Activated CD4-positive, alpha-beta memory T cell treated with anti-CD3 and anti-CD28 coated beads for 36 hours (primary cell): Measurements from ENCODE around the gene DNASE1L3. TPM values are rescaled to one million over a fixed set of nuclear protein-coding genes. Genes with fewer than 3 reads are reported as not detected.

Experiments used
- CTCF ChIA-PET: fragments of 350-600 bp; sonication (Branson Sonifier 250); formaldehyde crosslinking; loops from one replicate; lab custom pipeline; 2021; ENCODE audit warnings: antibody characterized with exemption, inconsistent platforms; lab: Charles Lee
- POLR2A ChIA-PET: fragments of 350-600 bp; sonication (Branson Sonifier 250); formaldehyde crosslinking; loops from one replicate; lab custom pipeline; 2021; ENCODE audit warnings: antibody characterized with exemption; lab: Charles Lee
- DNase-seq: peaks from one replicate; pipeline ENCODE4 v3.0.0-alpha.2; 2020
- H3K27ac Mint-ChIP-seq: one replicate; pipeline ENCODE4 v1.8.0; 2021; ENCODE audit warnings: mixed read lengths
- H3K27me3 Mint-ChIP-seq: one replicate; pipeline ENCODE4 v1.8.0; 2021; ENCODE audit warnings: mixed read lengths
- H3K36me3 Mint-ChIP-seq: one replicate; pipeline ENCODE4 v1.8.0; 2021; ENCODE audit warnings: mixed read lengths
- H3K4me1 Mint-ChIP-seq: one replicate; pipeline ENCODE4 v1.8.0; 2021; ENCODE audit warnings: low read depth, mixed read lengths
- H3K4me3 Mint-ChIP-seq: one replicate; pipeline ENCODE4 v1.8.0; 2021; ENCODE audit warnings: mild to moderate bottlenecking, mixed read lengths
- H3K9me3 Mint-ChIP-seq: one replicate; pipeline ENCODE4 v1.8.0; 2021; ENCODE audit warnings: mixed read lengths
- intact Hi-C: fragments of 100-400 bp; cut with micrococcal nuclease; formaldehyde crosslinking; loops from one replicate; pipeline ENCODE4 v1.15.1; 2023
- total RNA-seq, 2 experiments: library from RNA; stranded (reverse); gene quantifications; one replicate each; pipeline ENCODE4 v1.2.3, GENCODE V29; 2021

Gene DNASE1L3
- total RNA-seq, 2 experiments from 2014 or later: not detected

GRCh38 chr3:58164199-58164879 lies 46.4 kb downstream of the DNASE1L3 start:
- CTCF ChIA-PET: interaction anchor here (0.9 to 3.5 kb wide), 3 partner anchors 13 to 157 kb away, joined by 3 to 33 read pairs (median 4); no protein-coding TSS in a partner anchor
- no peak overlapping the region for H3K4me3 Mint-ChIP-seq
- H3K36me3 Mint-ChIP-seq: peaks cover 8% of the 10 kb centered on the region

GRCh38 chr3:58163234-58163633 lies 47.5 kb downstream of the DNASE1L3 start:
- H3K4me1 Mint-ChIP-seq: no peaks in the 10 kb centered on the region
- intact Hi-C loops: no loop called here
- H3K27ac Mint-ChIP-seq: no peak overlapping the region
- no peak overlapping the region for H3K4me3 Mint-ChIP-seq
- ChIA-PET CTCF (interaction anchor here (0.9 to 2.0 kb wide), 3 partner anchors 14 to 156 kb away, joined by 3 to 5 read pairs (median 4); no protein-coding TSS in a partner anchor), POLR2A (no interaction called here)
- no peaks in the 10 kb centered on the region for H3K27me3 Mint-ChIP-seq
- DNase-seq: no peak
- no peaks in the 10 kb centered on the region for H3K9me3 Mint-ChIP-seq
- H3K36me3 Mint-ChIP-seq: peaks cover 8% of the 10 kb centered on the region

More at GRCh38 chr3:58164199-58164879, 46.4 kb downstream of the DNASE1L3 start:
- no peaks in the 10 kb centered on the region for H3K4me1 Mint-ChIP-seq
- no peak overlapping the region for H3K27ac Mint-ChIP-seq
- no peaks in the 10 kb centered on the region for H3K9me3 Mint-ChIP-seq
- intact Hi-C loops: no loop called here
- DNase-seq: no peak
- POLR2A ChIA-PET: no interaction called here
- H3K27me3 Mint-ChIP-seq: no peaks in the 10 kb centered on the region

- CTCF ChIA-PET: interaction anchor here (1.8 kb wide), 1 partner anchor 16 kb away, joined by 5 read pairs; no protein-coding TSS in a partner anchor
- H3K27ac Mint-ChIP-seq: no peak overlapping the region
- intact Hi-C loops: no loop called here
- POLR2A ChIA-PET: no interaction called here
- H3K4me1 Mint-ChIP-seq: no peaks in the 10 kb centered on the region
- H3K4me3 Mint-ChIP-seq: no peak overlapping the region
- no peaks in the 10 kb centered on the region for H3K9me3 Mint-ChIP-seq
- no peak for DNase-seq
- H3K36me3 Mint-ChIP-seq: peaks cover 8% of the 10 kb centered on the region
- no peaks in the 10 kb centered on the region for H3K27me3 Mint-ChIP-seq
Observed at GRCh38 chr3:58161435-58162398, 49.1 kb downstream of the DNASE1L3 start.

GRCh38 chr3:58160399-58160798 lies 50.4 kb downstream of the DNASE1L3 start:
- no peaks in the 10 kb centered on the region for H3K9me3 Mint-ChIP-seq
- CTCF ChIA-PET: no interaction called here

GRCh38 chr3:58158442-58159153 lies 52.2 kb downstream of the DNASE1L3 start:
- no peaks in the 10 kb centered on the region for H3K9me3 Mint-ChIP-seq
- no peak for DNase-seq
- H3K4me1 Mint-ChIP-seq: no peaks in the 10 kb centered on the region
- no peaks in the 10 kb centered on the region for H3K27me3 Mint-ChIP-seq
- peaks cover 9% of the 10 kb centered on the region for H3K36me3 Mint-ChIP-seq
- CTCF ChIA-PET: interaction anchor here (1.1 to 3.2 kb wide), 2 partner anchors 9 to 19 kb away, joined by 3 to 17 read pairs; no protein-coding TSS in a partner anchor
- intact Hi-C loops: no loop called here
- no peak overlapping the region for H3K4me3 Mint-ChIP-seq
- no peak overlapping the region for H3K27ac Mint-ChIP-seq
- POLR2A ChIA-PET: no interaction called here

More at GRCh38 chr3:58160399-58160798, 50.4 kb downstream of the DNASE1L3 start:
- no peaks in the 10 kb centered on the region for H3K4me1 Mint-ChIP-seq
- H3K36me3 Mint-ChIP-seq: peaks cover 8% of the 10 kb centered on the region
- H3K4me3 Mint-ChIP-seq: no peak overlapping the region
- H3K27me3 Mint-ChIP-seq: no peaks in the 10 kb centered on the region
- no peak overlapping the region for H3K27ac Mint-ChIP-seq
- POLR2A ChIA-PET: no interaction called here
- DNase-seq: no peak
- intact Hi-C loops: no loop called here

GRCh38 chr3:58157700-58158099 lies 53.1 kb downstream of the DNASE1L3 start:
- peaks cover 9% of the 10 kb centered on the region for H3K36me3 Mint-ChIP-seq
- CTCF ChIA-PET: interaction anchor here (3.2 kb wide), 1 partner anchor 10 kb away, joined by 17 read pairs; no protein-coding TSS in a partner anchor

GRCh38 chr3:58155838-58156237 lies 54.9 kb downstream of the DNASE1L3 start:
- intact Hi-C loops: no loop called here
- Mint-ChIP-seq H3K36me3 (peaks cover 13% of the 10 kb centered on the region), H3K4me1 (no peaks in the 10 kb centered on the region), H3K9me3 (no peaks in the 10 kb centered on the region), H3K4me3 (no peak overlapping the region), H3K27ac (no peak overlapping the region), H3K27me3 (no peaks in the 10 kb centered on the region)
- no peak for DNase-seq
- ChIA-PET CTCF (no interaction called here), POLR2A (no interaction called here)

More at GRCh38 chr3:58157700-58158099, 53.1 kb downstream of the DNASE1L3 start:
- Mint-ChIP-seq H3K27ac (no peak overlapping the region), H3K9me3 (no peaks in the 10 kb centered on the region), H3K4me1 (no peaks in the 10 kb centered on the region), H3K4me3 (no peak overlapping the region), H3K27me3 (no peaks in the 10 kb centered on the region)
- DNase-seq: no peak
- POLR2A ChIA-PET: no interaction called here
- intact Hi-C loops: no loop called here

- DNase-seq: no peak
Observed at GRCh38 chr3:58154626-58155449, 55.9 kb downstream of the DNASE1L3 start.

GRCh38 chr3:58153371-58153770 lies 57.4 kb downstream of the DNASE1L3 start:
- no peak overlapping the region for H3K4me3 Mint-ChIP-seq
- no peak overlapping the region for H3K27ac Mint-ChIP-seq
- intact Hi-C loops: no loop called here
- H3K9me3 Mint-ChIP-seq: no peaks in the 10 kb centered on the region
- ChIA-PET POLR2A (no interaction called here), CTCF (no interaction called here)
- H3K36me3 Mint-ChIP-seq: peaks cover 23% of the 10 kb centered on the region
- no peak for DNase-seq
- no peaks in the 10 kb centered on the region for H3K4me1 Mint-ChIP-seq
- H3K27me3 Mint-ChIP-seq: no peaks in the 10 kb centered on the region

More at GRCh38 chr3:58154626-58155449, 55.9 kb downstream of the DNASE1L3 start:
- H3K4me1 Mint-ChIP-seq: no peaks in the 10 kb centered on the region
- H3K27me3 Mint-ChIP-seq: no peaks in the 10 kb centered on the region
- peaks cover 9% of the 10 kb centered on the region for H3K36me3 Mint-ChIP-seq
- intact Hi-C loops: no loop called here
- POLR2A ChIA-PET: no interaction called here
- CTCF ChIA-PET: interaction anchor here (0.7 kb wide), 1 partner anchor 12 kb away, joined by 3 read pairs; no protein-coding TSS in a partner anchor
- H3K9me3 Mint-ChIP-seq: no peaks in the 10 kb centered on the region
- H3K27ac Mint-ChIP-seq: no peak overlapping the region
- H3K4me3 Mint-ChIP-seq: no peak overlapping the region

GRCh38 chr3:58152225-58153015 lies 58.4 kb downstream of the DNASE1L3 start:
- no peak for DNase-seq
- POLR2A ChIA-PET: no interaction called here
- H3K4me3 Mint-ChIP-seq: no peak overlapping the region
- no peaks in the 10 kb centered on the region for H3K27me3 Mint-ChIP-seq
- H3K9me3 Mint-ChIP-seq: no peaks in the 10 kb centered on the region
- intact Hi-C loops: no loop called here
- H3K27ac Mint-ChIP-seq: no peak overlapping the region
- CTCF ChIA-PET: interaction anchor here (1.2 kb wide), 1 partner anchor 25 kb away, joined by 3 read pairs; no protein-coding TSS in a partner anchor
- H3K4me1 Mint-ChIP-seq: no peaks in the 10 kb centered on the region
- H3K36me3 Mint-ChIP-seq: peaks cover 29% of the 10 kb centered on the region
